Measurements from ENCODE around the gene GPR15.

GPR15 gene

GRCh38 chr3:98561727-98562521, 30.1 kb downstream of the GPR15 start:
- no peaks in the 10 kb centered on the region for H3K36me3 ChIP-seq (ENCODE audit: insufficient read depth, low read length)
- no peak overlapping the region for H3K4me2 ChIP-seq (ENCODE audit: low read length)
- peaks cover 15% of the 10 kb centered on the region for H3K27me3 ChIP-seq (ENCODE audit: control insufficient read depth, insufficient read depth, low read length)
- H3K9me3 ChIP-seq (replicated peaks; ENCODE audit: low read length), result no peaks in the 10 kb centered on the region
- H3K4me1 ChIP-seq (ENCODE audit: control insufficient read depth, insufficient read depth, low read length), result peaks cover 34% of the 10 kb centered on the region
- H3K9ac ChIP-seq (ENCODE audit: low read depth, low read length), result no peak overlapping the region
- no peak overlapping the region for H3K4me3 ChIP-seq (ENCODE audit: low read length)

GRCh38 chr3:98563661-98564281, 32.0 kb downstream of the GPR15 start:
- no peak overlapping the region for H3K9ac ChIP-seq (ENCODE audit: low read depth, low read length)
- peak overlapping the region; percentile 28 for H3K4me2 ChIP-seq (ENCODE audit: low read length)
- H3K4me1 ChIP-seq (ENCODE audit: control insufficient read depth, insufficient read depth, low read length), result peaks cover 34% of the 10 kb centered on the region
- no peaks in the 10 kb centered on the region for H3K36me3 ChIP-seq (ENCODE audit: insufficient read depth, low read length)
- H3K27me3 ChIP-seq (ENCODE audit: control insufficient read depth, insufficient read depth, low read length), result peaks cover under 1% of the 10 kb centered on the region
- no peaks in the 10 kb centered on the region for H3K9me3 ChIP-seq (replicated peaks; ENCODE audit: low read length)
- H3K4me3 ChIP-seq (ENCODE audit: low read length), result no peak overlapping the region

GRCh38 chr3:98564282-98565005, 32.7 kb downstream of the GPR15 start:
- peaks cover 34% of the 10 kb centered on the region for H3K4me1 ChIP-seq (ENCODE audit: control insufficient read depth, insufficient read depth, low read length)
- no peaks in the 10 kb centered on the region for H3K36me3 ChIP-seq (ENCODE audit: insufficient read depth, low read length)
- H3K9me3 ChIP-seq (replicated peaks; ENCODE audit: low read length), result no peaks in the 10 kb centered on the region
- H3K4me2 ChIP-seq (ENCODE audit: low read length), result no peak overlapping the region
- no peak overlapping the region for H3K4me3 ChIP-seq (ENCODE audit: low read length)
- no peak overlapping the region for H3K9ac ChIP-seq (ENCODE audit: low read depth, low read length)
- no peaks in the 10 kb centered on the region for H3K27me3 ChIP-seq (ENCODE audit: control insufficient read depth, insufficient read depth, low read length)

- Histone ChIP-seq H3K36me3 (ENCODE audit: insufficient read depth, low read length) (no peaks in the 10 kb centered on the region), H3K4me2 (ENCODE audit: low read length) (no peak overlapping the region), H3K4me3 (ENCODE audit: low read length) (no peak overlapping the region), H3K27me3 (ENCODE audit: control insufficient read depth, insufficient read depth, low read length) (no peaks in the 10 kb centered on the region), H3K9me3 (replicated peaks; ENCODE audit: low read length) (no peaks in the 10 kb centered on the region), H3K4me1 (ENCODE audit: control insufficient read depth, insufficient read depth, low read length) (peaks cover 34% of the 10 kb centered on the region), H3K9ac (ENCODE audit: low read depth, low read length) (no peak overlapping the region)
These were observed 33.5 kb downstream of the GPR15 start for GRCh38 chr3:98565237-98565643.

- Histone ChIP-seq H3K9ac (ENCODE audit: low read depth, low read length) (no peak overlapping the region), H3K27me3 (ENCODE audit: control insufficient read depth, insufficient read depth, low read length) (no peaks in the 10 kb centered on the region), H3K4me1 (ENCODE audit: control insufficient read depth, insufficient read depth, low read length) (peaks cover 34% of the 10 kb centered on the region), H3K4me3 (ENCODE audit: low read length) (no peak overlapping the region), H3K4me2 (ENCODE audit: low read length) (no peak overlapping the region), H3K36me3 (ENCODE audit: insufficient read depth, low read length) (no peaks in the 10 kb centered on the region), H3K9me3 (replicated peaks; ENCODE audit: low read length) (no peaks in the 10 kb centered on the region)
These were observed 34.1 kb downstream of the GPR15 start for GRCh38 chr3:98565843-98566242.

- Histone ChIP-seq H3K36me3 (ENCODE audit: insufficient read depth, low read length) (no peaks in the 10 kb centered on the region), H3K9me3 (replicated peaks; ENCODE audit: low read length) (no peaks in the 10 kb centered on the region), H3K4me3 (ENCODE audit: low read length) (no peak overlapping the region), H3K4me1 (ENCODE audit: control insufficient read depth, insufficient read depth, low read length) (peaks cover 25% of the 10 kb centered on the region), H3K27me3 (ENCODE audit: control insufficient read depth, insufficient read depth, low read length) (no peaks in the 10 kb centered on the region), H3K4me2 (ENCODE audit: low read length) (no peak overlapping the region), H3K9ac (ENCODE audit: low read depth, low read length) (no peak overlapping the region)
These were observed 36.0 kb downstream of the GPR15 start for GRCh38 chr3:98567666-98568270.

GRCh38 chr3:98568402-98568801, 36.6 kb downstream of the GPR15 start:
- no peaks in the 10 kb centered on the region for H3K36me3 ChIP-seq (ENCODE audit: insufficient read depth, low read length)
- no peak overlapping the region for H3K4me2 ChIP-seq (ENCODE audit: low read length)
- no peaks in the 10 kb centered on the region for H3K27me3 ChIP-seq (ENCODE audit: control insufficient read depth, insufficient read depth, low read length)
- no peak overlapping the region for H3K4me3 ChIP-seq (ENCODE audit: low read length)
- H3K9ac ChIP-seq (ENCODE audit: low read depth, low read length), result no peak overlapping the region
- no peaks in the 10 kb centered on the region for H3K9me3 ChIP-seq (replicated peaks; ENCODE audit: low read length)
- H3K4me1 ChIP-seq (ENCODE audit: control insufficient read depth, insufficient read depth, low read length), result peaks cover 21% of the 10 kb centered on the region

- no peaks in the 10 kb centered on the region for H3K4me1 ChIP-seq (ENCODE audit: control insufficient read depth, insufficient read depth, low read length)
- H3K36me3 ChIP-seq (ENCODE audit: insufficient read depth, low read length), result peaks cover 7% of the 10 kb centered on the region
- no peak overlapping the region for H3K9ac ChIP-seq (ENCODE audit: low read depth, low read length)
- no peaks in the 10 kb centered on the region for H3K9me3 ChIP-seq (replicated peaks; ENCODE audit: low read length)
- H3K4me3 ChIP-seq (ENCODE audit: low read length), result no peak overlapping the region
- H3K27me3 ChIP-seq (ENCODE audit: control insufficient read depth, insufficient read depth, low read length), result no peaks in the 10 kb centered on the region
- H3K4me2 ChIP-seq (ENCODE audit: low read length), result no peak overlapping the region
These were observed 41.5 kb downstream of the GPR15 start for GRCh38 chr3:98573181-98573728.

GRCh38 chr3:98574132-98574531, 42.4 kb downstream of the GPR15 start:
- Histone ChIP-seq H3K27me3 (ENCODE audit: control insufficient read depth, insufficient read depth, low read length) (no peaks in the 10 kb centered on the region), H3K9ac (ENCODE audit: low read depth, low read length) (no peak overlapping the region), H3K36me3 (ENCODE audit: insufficient read depth, low read length) (peaks cover 16% of the 10 kb centered on the region), H3K4me1 (ENCODE audit: control insufficient read depth, insufficient read depth, low read length) (no peaks in the 10 kb centered on the region), H3K9me3 (replicated peaks; ENCODE audit: low read length) (no peaks in the 10 kb centered on the region), H3K4me3 (ENCODE audit: low read length) (no peak overlapping the region), H3K4me2 (ENCODE audit: low read length) (no peak overlapping the region)

GRCh38 chr3:98577178-98577895, 45.6 kb downstream of the GPR15 start:
- no peaks in the 10 kb centered on the region for H3K27me3 ChIP-seq (ENCODE audit: control insufficient read depth, insufficient read depth, low read length)
- H3K4me2 ChIP-seq (ENCODE audit: low read length), result no peak overlapping the region
- no peak overlapping the region for H3K9ac ChIP-seq (ENCODE audit: low read depth, low read length)
- no peaks in the 10 kb centered on the region for H3K4me1 ChIP-seq (ENCODE audit: control insufficient read depth, insufficient read depth, low read length)
- H3K9me3 ChIP-seq (replicated peaks; ENCODE audit: low read length), result no peaks in the 10 kb centered on the region
- no peak overlapping the region for H3K4me3 ChIP-seq (ENCODE audit: low read length)
- peaks cover 33% of the 10 kb centered on the region for H3K36me3 ChIP-seq (ENCODE audit: insufficient read depth, low read length)

Measured in skeletal muscle satellite cell (primary cell).